GM10266 (cell line): ENCODE data around the gene EXOSC2.

Experiments
- DNase-seq: peaks from one replicate; pipeline ENCODE4 v3.0.0; 2012; ENCODE audit errors: extremely low spot score
- TF ChIP-seq, protein P1 (sequence below): IDR thresholded peaks from 2 replicates; pipeline ENCODE4 v1.5.1; 2012; ENCODE audit warnings: mild to moderate bottlenecking, low read depth; ENCODE audit not compliant: control insufficient read depth, insufficient read depth; ENCODE audit errors: missing control alignments

EXOSC2 gene

GRCh38 chr9:130696996-130697395 lies 3.4 kb downstream of the EXOSC2 start:
- TF ChIP-seq, protein P1, sequence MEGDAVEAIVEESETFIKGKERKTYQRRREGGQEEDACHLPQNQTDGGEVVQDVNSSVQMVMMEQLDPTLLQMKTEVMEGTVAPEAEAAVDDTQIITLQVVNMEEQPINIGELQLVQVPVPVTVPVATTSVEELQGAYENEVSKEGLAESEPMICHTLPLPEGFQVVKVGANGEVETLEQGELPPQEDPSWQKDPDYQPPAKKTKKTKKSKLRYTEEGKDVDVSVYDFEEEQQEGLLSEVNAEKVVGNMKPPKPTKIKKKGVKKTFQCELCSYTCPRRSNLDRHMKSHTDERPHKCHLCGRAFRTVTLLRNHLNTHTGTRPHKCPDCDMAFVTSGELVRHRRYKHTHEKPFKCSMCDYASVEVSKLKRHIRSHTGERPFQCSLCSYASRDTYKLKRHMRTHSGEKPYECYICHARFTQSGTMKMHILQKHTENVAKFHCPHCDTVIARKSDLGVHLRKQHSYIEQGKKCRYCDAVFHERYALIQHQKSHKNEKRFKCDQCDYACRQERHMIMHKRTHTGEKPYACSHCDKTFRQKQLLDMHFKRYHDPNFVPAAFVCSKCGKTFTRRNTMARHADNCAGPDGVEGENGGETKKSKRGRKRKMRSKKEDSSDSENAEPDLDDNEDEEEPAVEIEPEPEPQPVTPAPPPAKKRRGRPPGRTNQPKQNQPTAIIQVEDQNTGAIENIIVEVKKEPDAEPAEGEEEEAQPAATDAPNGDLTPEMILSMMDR = no peak
- no peak for DNase-seq

DNA sequence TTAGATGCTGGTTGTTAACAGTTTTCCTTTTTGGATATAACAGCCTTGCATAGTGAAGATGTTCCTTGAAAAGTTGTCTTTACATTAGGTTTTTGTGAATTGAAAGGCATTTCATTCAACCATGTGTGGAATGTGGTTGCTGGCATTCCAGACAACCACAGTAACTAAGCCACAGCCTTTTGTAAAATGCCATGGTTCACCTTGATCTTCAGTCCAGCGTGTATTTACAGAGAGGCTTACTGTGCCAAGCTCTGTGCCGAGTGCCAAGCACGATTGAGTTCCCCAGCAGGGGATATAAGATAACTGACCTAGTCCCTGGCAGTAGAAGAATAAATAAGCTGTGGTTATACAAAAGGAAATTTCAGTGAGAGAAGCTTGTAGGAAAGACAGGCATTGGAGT lies 4.9 kb downstream of the EXOSC2 start:
- DNase-seq = no peak
- TF ChIP-seq, protein P1 = no peak

GRCh38 chr9:130699047-130699446 lies 5.5 kb downstream of the EXOSC2 start:
- TF ChIP-seq, protein P1 = no peak
- no peak for DNase-seq

- DNase-seq = no peak
- TF ChIP-seq, protein P1 = peak; percentile 89
Measured at GRCh38 chr9:130701059-130702022, 7.8 kb downstream of the EXOSC2 start.

- DNase-seq = no peak
- TF ChIP-seq, protein P1 = no peak
Measured at GRCh38 chr9:130703501-130703900, 9.9 kb downstream of the EXOSC2 start.

- TF ChIP-seq, protein P1 = peak; percentile 70
- DNase-seq = peak; percentile 32
Measured at GRCh38 chr9:130707225-130707976, 13.8 kb downstream of the EXOSC2 start.

- no peak for DNase-seq
- TF ChIP-seq, protein P1 = no peak
Measured at GRCh38 chr9:130710822-130711352, 17.3 kb downstream of the EXOSC2 start.
